CD14-positive monocyte (primary cell): Measurements from ENCODE around the gene MAMLD1. TPM values are rescaled to one million over a fixed set of nuclear protein-coding genes. Genes with fewer than 3 reads are reported as not detected.

Source experiments
- DNase-seq, 3 donors: peaks; one replicate each; pipeline ENCODE4 v3.0.0-alpha.2; 2011 to 2022
- H2AFZ ChIP-seq: 2 replicates; pipeline ENCODE4 v1.6.0; 2012; ENCODE audit warnings: mild to moderate bottlenecking, low read depth, low read length, inconsistent platforms; ENCODE audit not compliant: insufficient read depth, poor library complexity, severe bottlenecking
- H3K27ac ChIP-seq, 2 donors: 1 replicate in 1 of 2; 2 replicates in 1 of 2; pipeline ENCODE4 v1.5.1; 2012 to 2013; ENCODE audit warnings: low read length in 2 of 2, control low read depth in 1 of 2, inconsistent platforms in 1 of 2, low read depth in 1 of 2, mild to moderate bottlenecking in 1 of 2
- H3K27me3 ChIP-seq, 2 donors: one replicate each; pipeline versions ENCODE4 v1.6.0 to v1.6.1; 2011 to 2013; ENCODE audit warnings: low read length in 2 of 2; ENCODE audit not compliant: control insufficient read depth in 2 of 2, insufficient read depth in 2 of 2
- H3K36me3 ChIP-seq, 2 donors: replicated peaks in 1 of 2; 1 replicate in 1 of 2; 2 replicates in 1 of 2; pipeline versions ENCODE4 v1.5.1 to v1.6.1; 2012 to 2013; ENCODE audit warnings: low read length in 2 of 2, control low read depth in 1 of 2, inconsistent platforms in 1 of 2, mild to moderate bottlenecking in 1 of 2; ENCODE audit not compliant: insufficient read depth in 2 of 2, control insufficient read depth in 1 of 2
- H3K4me1 ChIP-seq, 2 donors: 1 replicate in 1 of 2; 2 replicates in 1 of 2; pipeline versions ENCODE4 v1.5.1 to v1.6.1; 2012 to 2013; ENCODE audit warnings: low read length in 2 of 2, control low read depth in 1 of 2, inconsistent platforms in 1 of 2, mild to moderate bottlenecking in 1 of 2, moderate library complexity in 1 of 2; ENCODE audit not compliant: insufficient read depth in 2 of 2, control insufficient read depth in 1 of 2
- H3K4me2 ChIP-seq: replicated peaks from 2 replicates; pipeline ENCODE3; 2012; ENCODE audit warnings: low read length, moderate library complexity, mild to moderate bottlenecking; ENCODE audit not compliant: poor library complexity, severe bottlenecking; ENCODE audit errors: extremely low read depth
- H3K4me3 ChIP-seq, 3 experiments: fragments of 200-600 bp in 1 of 3; sonication (generic) in 1 of 3; replicated peaks in 1 of 3; 1 replicate in 2 of 3; 2 replicates in 1 of 3; pipeline ENCODE4 v1.5.1; 2011 to 2013; ENCODE audit warnings: low read length in 3 of 3, mild to moderate bottlenecking in 3 of 3, control low read depth in 2 of 3, low read depth in 2 of 3, inconsistent platforms in 1 of 3, moderate library complexity in 1 of 3
- H3K79me2 ChIP-seq: 2 replicates; pipeline ENCODE4 v1.6.0; 2012; ENCODE audit warnings: mild to moderate bottlenecking, control low read depth, inconsistent platforms, low read length, moderate library complexity; ENCODE audit not compliant: insufficient read depth
- H3K9ac ChIP-seq: 2 replicates; pipeline ENCODE4 v1.6.0; 2017; ENCODE audit warnings: low read length, mild to moderate bottlenecking; ENCODE audit not compliant: insufficient read depth, poor library complexity, severe bottlenecking
- H3K9me3 ChIP-seq, 2 donors: replicated peaks in 1 of 2; 1 replicate in 1 of 2; 2 replicates in 1 of 2; pipeline versions ENCODE4 v1.5.1 to v1.6.1; 2012 to 2013; ENCODE audit warnings: low read length in 2 of 2, control low read depth in 1 of 2; ENCODE audit not compliant: control insufficient read depth in 1 of 2, insufficient read depth in 1 of 2
- H4K20me1 ChIP-seq: 2 replicates; pipeline ENCODE4 v1.6.0; 2012; ENCODE audit warnings: mild to moderate bottlenecking, low read length, control low read depth, moderate library complexity; ENCODE audit not compliant: insufficient read depth
- H3K27ac Mint-ChIP-seq, 7 donors: one replicate each; pipeline ENCODE4 v1.8.0; 2020; ENCODE audit warnings: mild to moderate bottlenecking in 7 of 7, mixed read lengths in 7 of 7, moderate library complexity in 6 of 7, inconsistent platforms in 2 of 7
- H3K27me3 Mint-ChIP-seq, 3 donors: one replicate each; pipeline ENCODE4 v1.8.0; 2021 to 2022; ENCODE audit warnings: low read depth in 3 of 3, mild to moderate bottlenecking in 3 of 3, mixed read lengths in 3 of 3, moderate library complexity in 3 of 3, inconsistent platforms in 1 of 3
- H3K36me3 Mint-ChIP-seq, 2 donors: one replicate each; pipeline ENCODE4 v1.8.0; 2020; ENCODE audit warnings: mixed read lengths in 2 of 2, inconsistent platforms in 1 of 2, mild to moderate bottlenecking in 1 of 2
- H3K4me1 Mint-ChIP-seq: one replicate; pipeline ENCODE4 v1.8.0; 2020; ENCODE audit warnings: mild to moderate bottlenecking, mixed read lengths
- H3K4me3 Mint-ChIP-seq, 2 donors: one replicate each; pipeline ENCODE4 v1.8.0; 2020; ENCODE audit warnings: mild to moderate bottlenecking in 2 of 2, mixed read lengths in 2 of 2, moderate library complexity in 1 of 2
- H3K9me3 Mint-ChIP-seq, 7 donors: one replicate each; pipeline ENCODE4 v1.8.0; 2020 to 2022; ENCODE audit warnings: mixed read lengths in 7 of 7, mild to moderate bottlenecking in 6 of 7, moderate library complexity in 6 of 7, inconsistent platforms in 2 of 7
- WGBS: methylation state at CpG from one replicate; pipeline ENCODE4 v1.1.5; 2013; ENCODE audit warnings: missing lambda C conversion rate; ENCODE audit not compliant: insufficient coverage; 5-methylcytosine and 5-hydroxymethylcytosine counted together
- intact Hi-C, 2 donors: fragments of 100-400 bp; cut with micrococcal nuclease; formaldehyde crosslinking; loops; one replicate each; pipeline versions ENCODE4 v1.15.0 to v1.15.1; 2023
- polyA plus RNA-seq, 3 donors: library from polyadenylated mRNA; depleted of rRNA in 1 of 3; unstranded in 2 of 3; stranded (reverse) in 1 of 3; fragments of 300-500 nt in 2 of 3; fragments of >200 nt in 1 of 3; fragmentation: Illumina TruSeq in 2 of 3; gene quantifications; 1 replicate in 2 of 3; 2 replicates in 1 of 3; pipeline ENCODE4 v1.2.3, GENCODE V29; 2012 to 2021
- TF ChIP-seq, protein P1 (sequence below): fragments of 200-600 bp; IDR thresholded peaks from one replicate; pipeline ENCODE4 v1.8.0; 2022; ENCODE audit warnings: antibody characterized with exemption, mild to moderate bottlenecking

Gene MAMLD1
- polyA plus RNA-seq, 3 donors = not detected

DNA sequence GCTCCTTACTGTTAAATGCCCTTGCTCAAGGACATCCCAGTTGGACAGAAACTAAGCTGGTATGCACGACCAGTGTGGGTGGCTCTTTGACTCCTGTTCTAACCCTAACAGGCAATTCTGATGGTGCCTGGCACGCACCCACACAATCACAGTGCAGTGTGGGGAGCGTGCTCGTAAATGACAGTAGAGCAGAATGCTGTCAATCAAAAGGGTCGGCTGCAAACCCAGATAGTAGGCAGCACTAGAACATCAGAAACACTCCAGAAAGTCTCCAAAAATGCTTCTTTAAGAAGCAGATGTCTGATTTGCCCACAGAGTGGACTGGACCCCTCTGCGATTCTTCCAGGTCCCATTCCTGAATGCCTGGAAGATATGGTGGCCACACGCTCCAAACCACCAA, 167.7 kb downstream of the MAMLD1 start:
- Histone ChIP-seq H3K79me2 (no peaks in the 10 kb centered on the region), H3K27me3 (no peaks in the 10 kb centered on the region), H3K9ac (no peak overlapping the region), H3K4me2 (no peak overlapping the region), H3K4me3 (no peak overlapping the region), H3K9me3 (no peaks in the 10 kb centered on the region), H4K20me1 (no peaks in the 10 kb centered on the region), H2AFZ (no peak overlapping the region), H3K27ac (no peak overlapping the region), H3K4me1 (peaks cover 7 to 10% of the 10 kb centered on the region in 2 donors), H3K36me3 (no peaks in the 10 kb centered on the region)
- peaks cover 10% of the 10 kb centered on the region for H3K4me1 Mint-ChIP-seq
- no peaks in the 10 kb centered on the region for H3K36me3 Mint-ChIP-seq
- DNase-seq = no peak
- H3K9me3 Mint-ChIP-seq = peaks cover 0 to 10% (median 5%) of the 10 kb centered on the region in 7 donors
- intact Hi-C loops = no loop called here
- H3K27ac Mint-ChIP-seq = no peak overlapping the region
- TF ChIP-seq, protein P1, sequence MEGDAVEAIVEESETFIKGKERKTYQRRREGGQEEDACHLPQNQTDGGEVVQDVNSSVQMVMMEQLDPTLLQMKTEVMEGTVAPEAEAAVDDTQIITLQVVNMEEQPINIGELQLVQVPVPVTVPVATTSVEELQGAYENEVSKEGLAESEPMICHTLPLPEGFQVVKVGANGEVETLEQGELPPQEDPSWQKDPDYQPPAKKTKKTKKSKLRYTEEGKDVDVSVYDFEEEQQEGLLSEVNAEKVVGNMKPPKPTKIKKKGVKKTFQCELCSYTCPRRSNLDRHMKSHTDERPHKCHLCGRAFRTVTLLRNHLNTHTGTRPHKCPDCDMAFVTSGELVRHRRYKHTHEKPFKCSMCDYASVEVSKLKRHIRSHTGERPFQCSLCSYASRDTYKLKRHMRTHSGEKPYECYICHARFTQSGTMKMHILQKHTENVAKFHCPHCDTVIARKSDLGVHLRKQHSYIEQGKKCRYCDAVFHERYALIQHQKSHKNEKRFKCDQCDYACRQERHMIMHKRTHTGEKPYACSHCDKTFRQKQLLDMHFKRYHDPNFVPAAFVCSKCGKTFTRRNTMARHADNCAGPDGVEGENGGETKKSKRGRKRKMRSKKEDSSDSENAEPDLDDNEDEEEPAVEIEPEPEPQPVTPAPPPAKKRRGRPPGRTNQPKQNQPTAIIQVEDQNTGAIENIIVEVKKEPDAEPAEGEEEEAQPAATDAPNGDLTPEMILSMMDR = no peak
- H3K4me3 Mint-ChIP-seq = no peak overlapping the region
- H3K27me3 Mint-ChIP-seq = peaks cover 2 to 3% (median 2%) of the 10 kb centered on the region in 3 donors
- 100% methylated on average over 3 of the region's 7 CpGs for WGBS

DNA sequence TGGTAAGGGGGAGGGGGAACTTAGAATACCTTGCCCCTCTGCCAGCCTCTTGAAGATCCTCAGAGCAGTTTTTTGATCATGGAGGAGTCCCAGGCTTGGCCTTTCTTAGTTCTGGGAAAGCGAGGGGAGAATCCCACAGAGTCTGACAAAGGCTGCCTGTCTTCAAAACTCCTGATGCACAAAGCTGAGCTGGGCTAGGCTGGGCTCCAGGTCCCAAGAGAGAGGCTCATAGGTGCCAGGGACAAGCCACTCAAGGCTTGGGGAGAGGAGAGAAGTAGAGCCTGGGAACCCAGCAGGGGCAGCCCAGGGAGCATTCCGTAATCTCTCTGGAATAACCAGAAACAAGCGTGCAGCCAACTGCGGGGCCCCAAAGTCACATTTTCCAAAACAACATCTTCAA, 168.3 kb downstream of the MAMLD1 start:
- Histone ChIP-seq H3K9ac (no peak overlapping the region), H3K27me3 (no peaks in the 10 kb centered on the region), H3K4me1 (peaks cover 7 to 10% of the 10 kb centered on the region in 2 donors), H3K36me3 (no peaks in the 10 kb centered on the region), H4K20me1 (no peaks in the 10 kb centered on the region), H3K27ac (no peak overlapping the region), H3K79me2 (no peaks in the 10 kb centered on the region), H2AFZ (no peak overlapping the region), H3K9me3 (peaks cover 2% of the 10 kb centered on the region in 2 donors), H3K4me2 (no peak overlapping the region), H3K4me3 (no peak overlapping the region)
- Mint-ChIP-seq H3K27ac (no peak overlapping the region), H3K9me3 (peaks cover 1 to 12% (median 7%) of the 10 kb centered on the region in 7 donors), H3K27me3 (peaks cover 2 to 3% (median 2%) of the 10 kb centered on the region in 3 donors), H3K4me1 (peaks cover 10% of the 10 kb centered on the region), H3K4me3 (no peak overlapping the region), H3K36me3 (no peaks in the 10 kb centered on the region)
- TF ChIP-seq, protein P1 = no peak
- intact Hi-C loops = no loop called here
- DNase-seq = no peak
- WGBS = no CpG with 5 or more reads among the region's 4 CpGs
